Measurements from ENCODE around the gene ZSWIM6.

DNA sequence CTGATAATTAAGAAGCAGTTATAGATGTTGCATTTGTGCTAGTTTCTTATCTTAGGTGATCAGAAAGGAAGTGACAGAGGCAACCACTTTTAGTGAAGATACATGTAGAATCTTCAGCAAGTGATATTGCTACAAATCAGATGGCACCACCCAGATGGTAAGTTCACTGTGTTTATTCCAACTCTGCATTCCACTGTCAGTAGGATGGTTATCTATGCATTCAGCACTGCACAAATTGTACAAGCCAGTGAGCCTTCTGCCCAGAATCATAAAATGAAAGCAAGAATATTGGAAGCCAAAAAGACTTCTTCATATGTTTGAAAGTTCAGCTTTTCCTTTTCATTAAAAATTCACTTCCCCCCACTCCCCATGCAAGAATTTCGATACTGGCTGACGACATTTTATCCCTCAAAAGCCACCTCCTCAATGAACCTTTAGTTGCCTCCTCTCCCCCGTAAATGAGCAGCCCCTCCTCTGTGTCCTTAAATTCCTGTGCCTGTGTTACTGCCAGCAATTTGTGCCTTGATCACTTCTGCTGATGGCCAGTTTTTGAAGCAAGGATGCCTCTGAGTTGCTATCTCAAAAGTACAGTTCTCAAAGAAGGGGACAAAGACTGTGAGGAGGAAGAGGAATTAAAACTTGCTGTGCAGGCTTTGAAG lies 91.6 kb downstream of the ZSWIM6 start:
- TF ChIP-seq, protein P1, sequence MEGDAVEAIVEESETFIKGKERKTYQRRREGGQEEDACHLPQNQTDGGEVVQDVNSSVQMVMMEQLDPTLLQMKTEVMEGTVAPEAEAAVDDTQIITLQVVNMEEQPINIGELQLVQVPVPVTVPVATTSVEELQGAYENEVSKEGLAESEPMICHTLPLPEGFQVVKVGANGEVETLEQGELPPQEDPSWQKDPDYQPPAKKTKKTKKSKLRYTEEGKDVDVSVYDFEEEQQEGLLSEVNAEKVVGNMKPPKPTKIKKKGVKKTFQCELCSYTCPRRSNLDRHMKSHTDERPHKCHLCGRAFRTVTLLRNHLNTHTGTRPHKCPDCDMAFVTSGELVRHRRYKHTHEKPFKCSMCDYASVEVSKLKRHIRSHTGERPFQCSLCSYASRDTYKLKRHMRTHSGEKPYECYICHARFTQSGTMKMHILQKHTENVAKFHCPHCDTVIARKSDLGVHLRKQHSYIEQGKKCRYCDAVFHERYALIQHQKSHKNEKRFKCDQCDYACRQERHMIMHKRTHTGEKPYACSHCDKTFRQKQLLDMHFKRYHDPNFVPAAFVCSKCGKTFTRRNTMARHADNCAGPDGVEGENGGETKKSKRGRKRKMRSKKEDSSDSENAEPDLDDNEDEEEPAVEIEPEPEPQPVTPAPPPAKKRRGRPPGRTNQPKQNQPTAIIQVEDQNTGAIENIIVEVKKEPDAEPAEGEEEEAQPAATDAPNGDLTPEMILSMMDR (IDR thresholded peaks at IDR 0.05; ENCODE audit: insufficient read depth, low read length, poor library complexity, severe bottlenecking): no peak
- no peak for TF ChIP-seq EZH2phosphoT487 (conservative IDR thresholded peaks at IDR 0.05; ENCODE audit: low read length)
